ENCODE data around the gene JADE2. TPM values are rescaled to one million over a fixed set of nuclear protein-coding genes. Genes with fewer than 3 reads are reported as not detected.

The JADE2 gene
- polyA plus RNA-seq, 1 experiment: 15.5 TPM

DNA sequence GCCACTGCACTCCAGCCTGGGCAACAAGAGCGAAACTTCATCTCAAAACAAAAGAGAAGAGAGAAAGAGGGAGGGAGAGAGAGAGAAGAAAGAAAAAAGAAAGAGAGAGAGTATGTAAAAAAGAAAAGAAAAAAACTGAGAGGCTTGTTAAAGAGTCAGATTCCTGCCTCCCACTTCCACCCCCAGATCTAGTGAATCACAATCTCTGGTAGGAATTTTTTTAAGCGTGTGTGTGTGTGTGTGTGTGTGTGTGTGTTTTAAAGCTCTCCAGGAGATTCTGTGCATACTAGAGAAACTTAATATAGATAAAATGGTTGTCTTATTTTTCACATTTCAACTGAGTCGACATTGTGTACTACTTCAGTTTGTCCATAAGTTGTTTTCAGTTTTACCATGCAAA, 75.1 kb downstream of the JADE2 start:
- no peaks in the 10 kb centered on the region for H3K36me3 ChIP-seq (ENCODE audit: control insufficient read depth, insufficient read depth, low read length)
- no peak overlapping the region for H3K4me3 ChIP-seq (ENCODE audit: low read depth, low read length)
- ChIA-PET CTCF (interaction anchor here (5.0 kb wide), 1 partner anchor 14 kb away, joined by 27 read pairs; no protein-coding TSS in a partner anchor), POLR2A (no interaction called here)
- no peaks in the 10 kb centered on the region for H3K27me3 ChIP-seq (ENCODE audit: control insufficient read depth, insufficient read depth, low read length)
- TF ChIP-seq CTCF (IDR thresholded peaks at IDR 0.05; ENCODE audit: insufficient read depth, low read depth, low read length): no peak
- DNase-seq (ENCODE audit: low read depth): no peak

DNA sequence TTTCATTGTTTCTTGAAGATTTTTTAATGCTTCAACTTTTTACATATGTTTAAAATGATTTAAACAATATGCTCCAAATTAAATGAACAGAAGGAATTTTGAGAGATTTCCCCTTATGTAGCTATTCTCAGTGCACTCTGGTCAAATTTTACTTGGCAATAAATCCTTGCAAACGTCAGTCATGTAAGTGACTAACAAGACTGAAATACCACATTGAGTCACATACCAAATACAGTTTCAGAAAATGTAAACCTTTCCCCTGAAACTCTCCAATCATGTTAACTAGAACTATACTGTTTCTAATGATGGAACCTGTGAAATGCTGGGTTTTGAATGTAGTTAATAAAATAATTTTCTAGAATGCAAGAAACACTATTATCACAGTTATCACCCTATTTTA, 77.6 kb downstream of the JADE2 start:
- TF ChIP-seq CTCF (IDR thresholded peaks at IDR 0.05; ENCODE audit: insufficient read depth, low read depth, low read length): no peak
- ChIA-PET POLR2A (no interaction called here), CTCF (interaction anchor here (2.1 kb wide), 1 partner anchor 16 kb away, joined by 9 read pairs; no protein-coding TSS in a partner anchor)
- H3K27me3 ChIP-seq (ENCODE audit: control insufficient read depth, insufficient read depth, low read length): no peaks in the 10 kb centered on the region
- no peak for DNase-seq (ENCODE audit: low read depth)
- H3K4me3 ChIP-seq (ENCODE audit: low read depth, low read length): no peak overlapping the region
- H3K36me3 ChIP-seq (ENCODE audit: control insufficient read depth, insufficient read depth, low read length): peaks cover 2% of the 10 kb centered on the region; the same call in 1 of the 2 replicates

GRCh38 chr5:134604908-134605307, 79.4 kb downstream of the JADE2 start:
- H3K36me3 ChIP-seq (ENCODE audit: control insufficient read depth, insufficient read depth, low read length): peaks cover 4% of the 10 kb centered on the region; the same call in 1 of the 2 replicates
- CTCF ChIA-PET: interaction anchor here (1.1 kb wide), 1 partner anchor 17 kb away, joined by 5 read pairs; no protein-coding TSS in a partner anchor
- POLR2A ChIA-PET: no interaction called here

DNA sequence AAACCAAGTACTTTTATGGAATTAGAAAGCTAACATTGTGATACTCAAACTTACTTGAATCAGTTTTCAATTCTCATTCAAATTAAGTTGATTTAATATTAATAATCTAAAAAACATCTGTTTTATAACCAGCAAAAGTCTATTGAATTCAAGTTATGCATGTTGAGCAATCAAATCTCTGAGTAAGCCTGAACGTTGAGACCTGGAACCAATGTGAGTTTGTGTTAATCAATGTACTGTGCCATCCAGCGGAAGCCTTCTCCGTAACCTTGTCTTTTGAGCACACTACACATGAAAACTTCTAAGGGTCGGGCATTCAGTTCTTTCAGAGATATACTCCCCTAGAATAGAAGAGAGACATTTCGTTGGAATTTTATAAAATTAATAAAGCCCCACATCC, 81.3 kb downstream of the JADE2 start:
- DNase-seq (ENCODE audit: low read depth): no peak
- no peaks in the 10 kb centered on the region for H3K27me3 ChIP-seq (ENCODE audit: control insufficient read depth, insufficient read depth, low read length)
- TF ChIP-seq CTCF (IDR thresholded peaks at IDR 0.05; ENCODE audit: insufficient read depth, low read depth, low read length): no peak
- peaks cover 7% of the 10 kb centered on the region for H3K36me3 ChIP-seq (ENCODE audit: control insufficient read depth, insufficient read depth, low read length)
- CTCF ChIA-PET: interaction anchor here (0.9 to 1.4 kb wide), 2 partner anchors 18 to 19 kb away, joined by 3 to 8 read pairs; no protein-coding TSS in a partner anchor
- POLR2A ChIA-PET: no interaction called here
- H3K4me3 ChIP-seq (ENCODE audit: low read depth, low read length): no peak overlapping the region

More at GRCh38 chr5:134604908-134605307, 79.4 kb downstream of the JADE2 start:
- H3K27me3 ChIP-seq (ENCODE audit: control insufficient read depth, insufficient read depth, low read length): no peaks in the 10 kb centered on the region
- no peak for DNase-seq (ENCODE audit: low read depth)
- no peak for TF ChIP-seq CTCF (IDR thresholded peaks at IDR 0.05; ENCODE audit: insufficient read depth, low read depth, low read length)
- no peak overlapping the region for H3K4me3 ChIP-seq (ENCODE audit: low read depth, low read length)

GRCh38 chr5:134608555-134608954, 83.1 kb downstream of the JADE2 start:
- Histone ChIP-seq H3K4me3 (ENCODE audit: low read depth, low read length) (no peak overlapping the region), H3K36me3 (ENCODE audit: control insufficient read depth, insufficient read depth, low read length) (peaks cover 7% of the 10 kb centered on the region), H3K27me3 (ENCODE audit: control insufficient read depth, insufficient read depth, low read length) (no peaks in the 10 kb centered on the region)
- no peak for DNase-seq (ENCODE audit: low read depth)
- CTCF ChIA-PET: interaction anchor here (0.7 to 3.0 kb wide), 4 partner anchors 16 to 31 kb away, joined by 3 to 11 read pairs (median 4); no protein-coding TSS in a partner anchor
- POLR2A ChIA-PET: no interaction called here
- TF ChIP-seq CTCF (IDR thresholded peaks at IDR 0.05; ENCODE audit: insufficient read depth, low read depth, low read length): no peak

All from BJ (cell line).